Islet precursor cell (in vitro differentiated cells): ENCODE results near the gene DISP3.

Experiments used
- DNase-seq: peaks from one replicate; pipeline ENCODE4 v3.0.0-alpha.2; 2018

DISP3 gene

DNA sequence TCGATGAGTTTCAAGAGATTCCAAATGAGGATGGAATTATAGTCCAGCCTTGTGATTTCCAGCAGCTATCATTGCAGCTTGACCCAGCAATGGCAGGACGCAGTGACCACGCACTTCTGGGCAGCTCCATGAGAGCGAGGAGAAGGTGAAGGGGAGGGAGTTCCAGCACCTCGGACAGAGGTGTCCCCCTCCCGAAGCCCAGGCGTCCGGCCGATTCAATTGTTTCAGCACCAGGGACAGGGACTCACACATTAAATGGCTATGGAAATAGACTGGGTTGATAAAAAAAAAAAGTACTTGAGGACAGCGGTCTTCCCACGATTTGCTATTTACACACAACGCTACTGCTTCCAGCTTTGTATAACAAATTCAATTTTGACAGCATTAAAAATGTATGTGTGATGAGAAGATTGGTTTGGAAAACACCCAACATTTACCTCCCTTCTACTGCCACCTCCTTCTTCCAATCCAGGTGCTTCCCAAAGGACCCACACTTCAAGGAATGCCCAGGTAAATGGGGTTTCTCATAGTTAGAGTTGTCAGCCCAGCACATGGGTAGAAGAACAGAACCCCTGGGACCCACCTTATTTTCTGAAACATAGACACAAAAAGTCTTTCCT lies 71.8 kb downstream of the DISP3 start:
- peak; percentile 90 for DNase-seq

DNA sequence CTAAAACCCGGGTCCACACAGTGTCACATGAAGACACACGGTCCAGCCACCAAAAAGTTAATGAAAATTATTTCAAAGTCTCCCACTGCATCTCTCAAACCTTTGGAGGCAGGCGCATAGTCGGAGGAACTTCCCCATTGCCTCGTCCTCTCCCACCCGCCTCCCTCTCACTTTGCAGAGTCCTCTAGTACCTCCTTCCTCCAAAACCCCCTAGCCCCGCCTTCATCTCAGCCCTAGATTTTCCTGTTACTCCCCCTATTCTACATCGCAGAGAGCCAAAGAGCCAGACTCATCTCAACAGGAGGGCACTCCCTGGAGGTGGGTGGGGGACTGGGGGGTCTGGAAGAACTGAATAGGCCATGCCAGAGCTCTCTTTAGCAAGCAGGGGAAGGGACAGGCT lies 79.3 kb downstream of the DISP3 start:
- no peak for DNase-seq

DNA sequence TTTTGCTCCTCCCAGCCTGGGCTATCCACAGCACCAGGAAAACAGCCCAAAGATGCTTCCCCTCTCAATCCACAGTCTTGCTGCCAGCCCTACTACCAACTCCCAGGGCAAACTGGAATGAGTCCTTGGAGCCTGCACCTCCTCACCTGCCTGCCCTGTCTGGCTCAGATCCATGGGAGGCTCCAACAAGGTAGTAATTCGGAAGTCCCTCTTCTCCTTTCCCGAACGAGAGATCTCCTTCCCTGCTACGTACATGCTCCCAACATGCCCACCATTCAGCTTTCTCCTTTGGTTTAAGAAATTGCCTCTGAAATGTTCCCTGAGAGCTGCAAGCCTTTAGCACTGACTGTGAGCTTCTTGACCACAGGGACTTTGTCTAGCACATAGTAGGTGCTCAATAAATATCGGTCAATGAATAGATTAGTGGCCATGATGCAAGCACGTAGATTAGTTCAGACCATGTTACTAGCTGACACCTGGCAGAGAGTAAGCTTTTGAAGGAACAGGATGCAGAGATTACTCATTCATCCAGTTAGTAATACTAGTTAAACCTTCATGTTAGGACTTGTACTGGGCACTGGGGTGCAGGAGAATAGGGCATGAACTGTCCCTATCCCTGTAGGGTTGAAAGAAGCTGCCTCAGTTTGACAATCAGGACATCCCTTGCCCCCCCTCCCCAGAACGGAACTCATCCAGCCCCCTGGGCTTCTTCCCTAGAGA lies 80.1 kb downstream of the DISP3 start:
- DNase-seq = no peak

DNA sequence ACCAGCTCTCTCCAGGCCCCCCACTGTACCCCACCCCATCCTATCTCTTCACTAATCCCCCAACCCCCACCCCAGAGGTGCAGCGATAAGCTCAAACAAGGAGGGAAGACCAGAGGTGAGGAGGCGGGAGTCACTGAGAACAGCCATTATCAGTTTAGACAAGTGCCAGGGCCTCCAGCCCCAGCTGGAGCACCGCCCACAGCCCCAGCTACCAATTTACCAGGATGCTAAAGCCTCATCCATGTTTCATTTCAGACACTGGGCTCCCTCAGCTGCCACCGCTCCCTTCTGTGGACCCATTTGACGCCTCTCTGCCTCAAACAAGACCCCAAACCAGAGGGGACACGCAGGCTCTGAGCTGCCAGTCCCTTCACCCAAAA lies 80.6 kb downstream of the DISP3 start:
- DNase-seq = no peak

DNA sequence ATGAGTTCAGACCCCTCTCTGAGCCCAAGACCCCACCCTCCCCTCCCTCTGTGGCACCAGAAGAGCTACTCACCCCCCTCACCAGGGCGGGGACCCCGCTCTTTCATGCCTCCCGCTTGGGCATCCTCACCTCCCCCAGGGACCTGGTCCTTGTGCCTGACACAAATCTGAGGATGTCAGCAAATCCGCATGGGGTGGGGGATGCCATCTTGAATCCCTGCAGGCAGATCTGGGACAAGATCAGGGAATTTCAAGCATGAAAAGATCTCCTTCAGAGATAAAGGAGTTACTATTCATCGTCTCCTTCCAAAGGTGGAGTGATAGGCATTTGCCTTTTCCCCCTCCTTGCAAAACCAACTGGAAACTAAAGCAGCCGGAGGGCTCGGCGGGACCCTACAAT lies 81.1 kb downstream of the DISP3 start:
- no peak for DNase-seq

DNA sequence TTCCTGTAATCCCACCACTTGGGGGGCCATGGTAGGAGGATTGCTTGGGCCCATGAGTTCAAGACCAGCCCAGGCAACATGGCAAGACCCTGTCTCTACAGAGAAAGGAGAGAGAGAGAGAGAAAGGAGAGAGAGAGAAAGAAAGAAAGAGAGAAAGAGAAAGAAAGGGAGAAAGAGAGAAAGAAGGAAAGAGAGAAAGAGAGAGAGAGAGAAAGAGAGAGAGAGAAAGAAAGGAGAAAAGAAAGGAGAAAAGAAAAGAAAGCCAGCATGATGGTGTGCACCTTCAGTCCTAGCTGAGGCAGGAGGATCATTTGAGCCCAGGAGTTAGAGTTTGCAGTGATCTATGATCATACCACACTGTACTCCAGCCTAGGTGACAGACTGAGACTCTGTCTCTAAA lies 82.8 kb downstream of the DISP3 start:
- no peak for DNase-seq

DNA sequence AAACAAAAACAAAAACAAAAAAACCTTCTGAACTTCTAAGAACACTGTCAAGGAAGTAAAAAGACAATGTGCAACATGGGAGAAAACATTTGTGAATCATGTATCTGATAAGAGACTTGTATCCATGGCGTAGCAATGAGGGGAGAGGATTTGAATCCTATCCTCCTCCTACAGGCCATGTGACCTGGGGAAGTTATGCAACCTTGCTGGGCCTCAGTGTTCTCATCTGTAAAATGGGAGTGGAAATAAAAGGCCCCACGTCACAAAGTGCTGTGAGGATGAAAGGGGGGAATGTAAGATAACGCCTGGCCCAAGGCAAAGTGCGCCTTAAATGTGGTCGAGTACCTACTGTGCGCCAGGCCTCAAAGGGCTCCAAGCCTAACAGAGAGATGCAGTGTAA lies 83.7 kb downstream of the DISP3 start:
- no peak for DNase-seq

DNA sequence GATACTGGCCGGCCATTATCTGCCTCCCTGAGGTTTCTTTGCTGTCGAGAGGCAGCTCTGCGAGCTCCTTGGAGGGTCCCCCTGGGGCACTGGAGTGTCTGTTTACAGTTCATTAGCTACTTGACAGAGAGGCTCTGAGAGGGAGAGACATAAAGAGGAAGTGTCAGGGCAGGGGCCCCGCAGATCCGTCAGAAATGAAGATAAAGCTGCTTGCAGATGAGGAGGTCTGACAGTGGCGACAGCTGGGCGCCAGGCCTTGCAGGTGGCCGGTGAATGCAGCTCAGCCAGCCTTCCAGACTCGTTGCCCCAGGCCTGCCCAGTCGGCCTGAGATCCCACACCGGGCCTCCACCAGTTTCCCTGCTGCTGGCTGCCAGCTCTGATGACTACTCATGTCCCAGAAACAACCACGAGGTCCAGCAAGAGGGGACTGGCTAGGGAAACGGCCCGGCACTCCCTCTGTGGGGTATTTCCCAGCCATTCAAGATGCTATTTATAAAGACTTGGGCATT lies 84.7 kb downstream of the DISP3 start:
- peak; percentile 96 for DNase-seq

DNA sequence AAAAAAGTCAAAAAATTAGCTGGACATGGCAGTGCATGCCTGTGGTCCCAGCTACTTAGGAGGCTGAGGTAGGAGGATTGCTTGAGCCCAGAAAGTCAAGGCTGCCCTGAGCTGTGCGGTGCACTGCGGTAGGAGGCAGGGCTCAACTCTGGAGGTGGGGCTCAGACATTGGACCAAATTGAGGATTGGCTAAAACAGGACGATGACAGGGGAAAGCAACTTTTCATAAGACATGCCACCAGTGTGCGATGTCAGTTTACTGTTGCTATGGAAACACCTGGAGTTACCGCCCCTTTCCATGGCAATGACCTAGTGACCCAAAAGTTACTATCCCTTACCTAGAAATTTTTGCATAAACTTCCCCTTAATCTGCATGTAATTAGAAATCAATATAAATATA lies 85.3 kb downstream of the DISP3 start:
- DNase-seq = no peak

DNA sequence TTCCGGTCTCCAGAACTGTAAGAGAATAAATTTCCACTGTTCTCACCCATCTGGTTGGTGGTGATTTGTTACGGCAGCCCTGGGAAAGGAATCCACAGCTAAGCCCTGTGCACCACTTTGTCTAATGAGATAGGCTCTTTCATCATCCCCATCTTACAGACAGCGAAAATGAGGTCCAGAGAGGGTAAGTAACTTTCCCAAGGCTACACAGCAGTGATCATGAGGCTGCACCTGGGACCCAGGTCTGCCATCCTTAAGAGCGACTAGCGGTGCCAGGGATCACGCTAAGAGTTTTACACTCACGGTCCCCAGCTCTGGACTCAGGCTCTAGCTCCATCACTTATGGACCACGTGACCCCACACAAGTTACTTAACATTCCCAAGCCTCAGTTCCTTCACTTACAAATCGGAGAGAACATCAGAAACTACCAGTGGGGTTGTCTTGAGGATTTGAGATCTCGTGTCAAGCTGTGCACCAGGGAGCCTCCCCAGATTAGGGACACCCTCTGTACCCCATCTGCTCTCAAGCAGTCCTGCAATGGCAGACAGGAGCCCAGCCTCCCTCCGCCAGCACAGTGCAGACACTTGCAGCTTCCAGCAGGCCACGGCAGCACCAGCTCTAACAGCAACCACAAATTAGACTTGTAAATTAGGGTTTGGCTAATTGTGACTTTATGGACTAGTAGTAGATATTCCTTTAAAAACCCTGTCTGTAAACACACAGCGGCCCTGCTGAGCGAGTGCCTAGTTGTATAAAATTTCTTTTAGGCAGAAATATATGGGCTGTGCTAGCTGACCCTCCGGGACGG lies 87.3 kb downstream of the DISP3 start:
- no peak for DNase-seq

DNA sequence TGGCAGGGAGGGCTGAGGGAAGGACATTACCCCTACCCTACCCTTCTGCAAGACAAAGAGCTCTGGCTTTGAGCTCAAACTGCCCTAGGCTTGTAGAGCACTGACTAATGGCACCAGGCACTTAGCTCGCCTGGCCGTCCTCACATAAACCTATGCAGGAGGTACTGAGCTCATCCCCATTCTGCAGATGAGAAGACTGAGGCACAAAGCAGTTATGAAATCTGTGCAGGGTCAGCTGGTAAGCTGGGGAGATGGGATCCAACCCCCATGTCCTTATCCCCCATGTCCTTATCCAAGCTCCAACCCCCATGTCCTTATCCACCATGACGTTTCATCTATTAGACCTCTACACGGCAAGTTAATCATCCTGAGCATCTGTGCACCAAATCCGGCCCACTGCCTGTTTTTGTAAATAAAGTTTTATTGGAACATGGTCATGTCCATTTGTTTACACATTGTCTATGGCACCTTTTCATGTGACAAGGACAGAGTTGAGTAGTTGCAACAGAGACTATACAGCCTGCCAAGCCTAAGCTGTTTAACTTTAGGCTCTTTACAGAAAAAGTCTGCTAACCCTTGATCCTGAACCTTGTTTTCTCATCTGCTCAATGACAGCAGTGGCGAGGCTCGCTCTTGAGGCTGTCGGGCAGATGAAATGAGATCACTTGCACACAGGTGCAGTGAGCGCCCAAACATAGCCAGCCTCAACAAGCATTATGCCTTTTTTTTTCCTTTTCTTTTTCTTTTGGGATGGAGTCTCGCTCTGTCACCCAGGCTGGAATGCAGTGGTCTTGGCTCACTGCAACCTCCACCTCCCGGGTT lies 88.5 kb downstream of the DISP3 start:
- DNase-seq = no peak

DNA sequence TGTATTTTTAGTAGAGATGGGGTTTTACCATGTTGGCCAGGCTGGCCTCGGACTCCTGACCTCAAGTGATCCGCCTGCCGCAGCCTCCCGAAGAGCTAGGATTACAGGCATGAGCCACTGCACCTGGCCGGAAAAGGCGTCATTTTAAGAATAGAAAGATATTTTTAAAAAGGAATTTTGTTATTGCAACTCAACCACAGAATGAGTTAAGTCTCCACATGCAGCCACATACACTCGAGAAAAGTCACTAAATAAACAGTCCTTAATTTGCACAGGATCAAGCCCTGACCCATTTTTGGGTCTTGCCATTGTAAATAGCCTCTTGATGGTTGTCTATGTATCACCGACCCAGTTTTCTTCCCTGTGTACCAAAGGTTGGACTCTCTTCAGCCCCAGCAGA lies 89.7 kb downstream of the DISP3 start:
- no peak for DNase-seq

DNA sequence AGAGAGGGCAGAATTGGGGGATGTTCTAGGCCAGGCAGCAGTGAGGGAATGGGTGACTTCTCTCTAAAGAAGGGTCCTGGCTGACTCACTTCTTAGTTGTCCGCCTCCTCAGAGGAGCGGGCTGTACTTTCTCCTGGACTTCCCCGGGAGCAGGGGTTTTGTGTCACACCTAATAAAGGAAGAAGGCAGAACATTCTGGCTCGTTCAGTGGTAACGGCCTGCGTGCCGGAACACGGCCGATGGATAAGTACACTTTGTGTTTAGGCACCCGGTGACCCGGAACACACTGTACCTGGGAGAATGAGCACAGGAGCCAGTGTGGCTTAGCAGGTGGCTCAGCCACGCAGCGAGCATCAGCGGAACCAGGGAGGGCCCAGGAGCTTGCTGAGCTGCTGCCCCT lies 90.6 kb downstream of the DISP3 start:
- DNase-seq = no peak

DNA sequence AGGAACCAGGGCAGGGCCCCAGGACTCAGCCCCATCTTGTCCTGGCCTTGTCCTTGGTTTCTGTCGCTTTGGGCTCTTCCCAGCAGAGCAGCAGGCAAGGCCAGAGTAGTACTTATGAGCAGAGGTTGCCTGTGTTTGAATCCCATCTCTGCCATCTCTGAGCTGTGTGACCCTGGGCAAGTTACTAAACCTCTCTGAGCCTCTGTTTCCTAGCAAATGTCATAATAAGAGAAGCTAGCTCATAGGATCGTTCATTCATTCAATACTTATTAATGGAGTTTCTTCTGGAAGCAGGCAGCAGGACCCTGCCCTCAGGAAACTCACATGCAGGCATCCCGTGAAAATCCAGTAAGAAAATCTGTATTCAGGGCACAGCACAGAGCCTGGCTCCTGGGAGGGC lies 91.0 kb downstream of the DISP3 start:
- DNase-seq = no peak

DNA sequence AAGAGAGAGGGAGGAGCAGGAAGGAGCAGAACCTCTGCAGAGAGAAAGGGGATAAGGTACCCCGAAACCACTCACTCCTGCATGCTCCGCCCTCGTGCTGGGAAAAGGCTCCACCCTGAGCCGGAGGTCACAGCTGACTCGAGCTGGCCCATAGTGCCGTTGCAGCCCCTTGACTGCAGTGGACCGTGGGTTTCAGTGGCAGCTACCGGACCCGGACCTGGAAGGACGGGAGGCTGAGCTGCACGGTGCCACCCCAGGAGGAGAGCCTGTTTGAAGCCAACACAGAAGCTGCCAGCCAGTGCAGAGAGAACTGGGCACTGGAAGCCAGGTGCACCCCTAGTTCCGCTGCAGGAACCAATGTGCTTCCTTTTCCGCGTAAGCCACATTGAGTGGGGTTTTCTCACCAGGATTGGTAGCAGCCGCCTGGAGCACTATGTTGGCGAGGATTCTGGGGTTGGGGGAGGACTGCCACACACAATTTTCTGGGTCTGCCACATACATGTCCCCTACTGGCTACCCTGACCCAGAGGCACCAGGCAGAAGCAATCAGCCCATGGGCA lies 91.9 kb downstream of the DISP3 start:
- DNase-seq = no peak

DNA sequence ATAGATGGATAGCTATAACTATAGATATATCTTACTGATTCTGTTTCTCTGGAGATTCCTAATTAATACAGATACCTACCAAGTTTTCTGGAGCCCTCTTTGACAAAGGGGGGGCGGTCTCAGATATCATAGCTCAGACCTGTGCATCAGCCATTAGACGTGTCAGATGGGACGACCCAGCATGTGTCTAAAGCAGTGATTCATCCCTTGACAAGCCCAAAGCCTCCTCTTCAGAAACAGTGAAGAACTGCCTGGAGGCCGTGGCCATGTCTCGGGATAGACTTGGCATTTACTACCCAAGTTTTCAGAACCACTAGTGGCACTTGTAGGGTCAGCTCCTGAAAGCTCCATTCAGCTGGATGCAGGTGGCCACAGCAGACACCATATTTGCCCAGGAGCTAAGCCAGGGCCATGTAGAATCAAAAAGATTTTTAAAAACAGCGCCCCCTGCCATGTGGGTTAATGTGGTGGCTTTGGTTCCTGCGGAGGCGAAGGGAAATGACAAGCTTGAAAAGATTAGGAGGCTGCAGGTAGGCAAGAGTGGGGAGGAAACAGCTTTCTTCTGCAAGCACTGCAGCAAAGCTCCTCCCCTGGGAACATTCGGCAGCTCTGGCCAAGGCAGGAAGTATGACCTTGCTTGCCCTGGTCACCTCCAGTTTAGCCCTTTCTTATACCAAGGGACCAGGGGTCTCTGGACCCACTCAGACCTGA lies 93.1 kb downstream of the DISP3 start:
- DNase-seq = peak; percentile 73

DNA sequence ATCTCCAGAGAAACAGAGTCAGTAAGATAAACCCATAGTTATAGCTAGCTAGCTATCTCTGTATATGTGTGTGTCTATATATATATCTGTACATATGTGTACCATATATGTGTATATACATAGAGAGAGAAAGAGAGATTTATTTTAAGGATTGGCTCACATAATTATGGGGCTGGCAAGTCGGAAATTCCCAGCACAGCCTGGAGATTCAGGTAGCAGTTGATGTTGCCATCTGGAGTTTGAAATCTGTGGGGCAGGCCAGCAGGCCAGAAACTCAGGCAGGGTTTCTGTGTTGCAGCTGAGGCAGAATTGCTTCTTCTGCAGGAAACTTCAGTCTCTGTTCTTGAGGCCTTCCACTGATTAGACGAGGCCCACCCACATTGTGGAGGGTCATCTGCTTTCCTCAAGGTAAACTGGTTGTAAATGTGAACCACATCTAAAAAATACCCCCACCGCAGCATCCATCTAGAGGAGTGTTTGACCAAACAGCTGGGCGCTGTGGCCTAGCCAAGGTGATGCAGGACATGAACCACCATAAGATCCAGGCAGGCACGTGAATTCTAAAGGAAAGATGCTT lies 94.2 kb downstream of the DISP3 start:
- no peak for DNase-seq

DNA sequence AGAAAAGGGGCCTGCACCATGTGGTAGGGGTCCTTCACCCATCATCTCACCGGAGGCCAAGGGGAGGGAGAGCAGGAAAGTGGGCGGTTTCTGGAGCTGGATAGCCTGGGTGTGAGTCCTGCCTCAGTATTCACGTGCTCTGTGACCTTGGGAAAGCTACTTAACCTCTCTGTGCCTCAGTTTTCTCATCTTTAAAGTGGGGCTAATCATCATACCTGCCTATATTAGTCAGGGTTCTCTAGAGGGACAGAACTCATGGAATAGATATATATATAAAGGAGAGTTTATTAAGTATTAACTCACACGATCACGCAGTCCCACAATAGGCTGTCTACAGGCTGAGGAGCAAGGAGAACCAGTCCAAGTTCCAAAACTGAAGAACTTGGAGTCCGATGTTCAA lies 96.6 kb downstream of the DISP3 start:
- no peak for DNase-seq

DNA sequence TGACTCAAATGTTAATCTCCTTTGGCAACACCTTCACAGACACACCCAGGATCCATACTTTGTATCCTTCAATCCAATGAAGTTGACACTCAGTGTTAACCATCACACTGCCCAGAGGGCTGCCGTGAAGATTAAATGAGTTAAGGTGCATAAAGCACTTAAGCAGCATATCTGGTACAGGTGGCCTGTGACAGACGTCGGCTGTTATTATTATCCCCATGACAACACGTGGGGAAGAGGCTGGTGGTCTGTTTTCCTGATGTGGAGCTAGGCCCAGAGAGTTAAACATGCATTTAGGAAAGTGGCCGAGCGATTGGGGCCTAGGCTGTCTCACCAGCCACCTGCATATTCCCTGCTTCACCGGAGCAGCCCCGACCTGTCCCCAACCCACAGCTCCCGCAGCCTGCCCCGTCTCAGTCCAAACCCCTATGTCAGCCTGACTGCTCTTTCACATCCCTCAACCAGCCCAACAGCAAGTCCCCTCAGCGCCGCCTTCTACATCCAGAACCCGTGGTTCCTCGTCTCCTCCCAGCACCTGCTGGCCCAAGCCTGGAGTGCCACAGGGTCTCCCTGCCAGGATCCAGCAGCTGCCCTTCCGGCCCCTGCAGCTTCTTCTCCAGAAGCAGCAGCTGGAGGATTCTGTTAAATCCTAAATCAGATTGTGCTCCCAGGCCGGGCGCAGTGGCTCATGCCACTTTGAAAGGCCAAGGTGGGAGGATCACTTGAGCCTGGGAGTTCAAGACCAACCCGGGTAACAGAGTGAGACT lies 97.3 kb downstream of the DISP3 start:
- no peak for DNase-seq

DNA sequence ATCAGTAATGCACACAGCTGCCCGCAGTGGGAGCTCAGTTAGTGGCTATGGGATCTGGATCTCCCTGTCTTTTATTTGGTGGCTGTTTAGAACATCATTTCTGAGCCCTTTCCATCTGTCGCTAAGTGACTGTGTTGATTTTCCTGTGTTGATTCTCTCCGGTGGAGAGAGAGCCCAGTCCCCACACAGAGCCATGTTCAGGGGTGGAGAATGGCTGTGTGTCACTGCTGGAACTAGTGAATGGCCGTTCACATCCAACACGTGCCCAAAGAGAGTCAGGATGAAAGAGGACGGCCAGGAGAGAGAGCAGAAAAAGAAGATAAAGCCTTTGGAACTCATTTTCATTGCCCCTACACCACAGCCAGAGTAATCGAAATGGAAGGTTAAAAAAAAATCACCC lies 99.0 kb downstream of the DISP3 start:
- no peak for DNase-seq

DNA sequence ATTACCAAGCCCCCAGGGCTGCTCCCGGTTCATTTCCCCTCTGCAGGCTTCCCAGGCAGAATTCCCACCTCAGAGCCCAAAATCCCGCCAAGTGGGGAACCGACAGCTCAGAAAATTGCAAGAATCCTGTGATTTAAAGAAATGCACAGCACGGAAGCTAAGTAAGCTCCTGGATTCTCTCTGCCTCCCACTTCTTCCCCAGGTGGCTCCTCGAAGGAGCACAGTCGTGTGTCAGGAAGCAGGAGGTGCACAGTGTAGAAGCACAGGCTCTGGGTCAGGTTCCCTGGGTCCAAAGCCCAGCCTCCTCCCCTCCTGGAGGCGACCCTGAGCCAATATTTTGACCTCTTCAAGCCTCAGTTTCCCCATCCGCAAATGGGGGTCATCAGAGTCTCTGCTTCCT lies 100.6 kb downstream of the DISP3 start:
- no peak for DNase-seq
